Natural killer cell (primary cell): ENCODE measurements around the gene EEF1E1. TPM values are rescaled to one million over a fixed set of nuclear protein-coding genes. Genes with fewer than 3 reads are reported as not detected.

Experiments used
- ATAC-seq, 3 donors: fragments of 150-1000 bp in 2 of 3; fragments of 200-7000 bp in 1 of 3; cut with Tn5 transposase; 1 replicate in 1 of 3; 2 replicates in 2 of 3; pipeline ENCODE4 v1.10.0; 2021; ENCODE audit warnings: mild to moderate bottlenecking in 2 of 3, moderate library complexity in 2 of 3
- DNase-seq, 2 donors: peaks; one replicate each; pipeline versions ENCODE4 v3.0.0 to v3.0.0-alpha.2; 2013 to 2021; ENCODE audit warnings: mixed read lengths in 1 of 2
- H3K27ac ChIP-seq: one replicate; pipeline ENCODE4 v1.5.1; 2013; ENCODE audit warnings: mild to moderate bottlenecking, low read length
- H3K27me3 ChIP-seq: one replicate; pipeline ENCODE4 v1.6.1; 2013; ENCODE audit warnings: low read length; ENCODE audit not compliant: control insufficient read depth, insufficient read depth
- H3K36me3 ChIP-seq: one replicate; pipeline ENCODE4 v1.6.1; 2013; ENCODE audit warnings: low read length; ENCODE audit not compliant: control insufficient read depth, insufficient read depth
- H3K4me1 ChIP-seq: one replicate; pipeline ENCODE4 v1.6.1; 2013; ENCODE audit warnings: low read length; ENCODE audit not compliant: control insufficient read depth, insufficient read depth
- H3K4me3 ChIP-seq: one replicate; pipeline ENCODE4 v1.5.1; 2013; ENCODE audit warnings: low read length
- H3K9me3 ChIP-seq: one replicate; pipeline ENCODE4 v1.6.1; 2013; ENCODE audit warnings: low read length; ENCODE audit not compliant: control insufficient read depth, insufficient read depth
- H3K27ac Mint-ChIP-seq, 2 donors: one replicate each; pipeline ENCODE4 v1.8.0; 2022; ENCODE audit warnings: mild to moderate bottlenecking in 2 of 2, mixed read lengths in 2 of 2, moderate library complexity in 1 of 2
- H3K27me3 Mint-ChIP-seq, 2 donors: one replicate each; pipeline ENCODE4 v1.8.0; 2022; ENCODE audit warnings: low read depth in 2 of 2, mixed read lengths in 2 of 2
- H3K36me3 Mint-ChIP-seq: one replicate; pipeline ENCODE4 v1.8.0; 2022; ENCODE audit warnings: mixed read lengths
- H3K4me1 Mint-ChIP-seq, 2 donors: one replicate each; pipeline ENCODE4 v1.8.0; 2022; ENCODE audit warnings: mixed read lengths in 2 of 2
- H3K4me3 Mint-ChIP-seq: one replicate; pipeline ENCODE4 v1.8.0; 2022; ENCODE audit warnings: mild to moderate bottlenecking, moderate library complexity, mixed read lengths
- H3K9me3 Mint-ChIP-seq, 2 donors: one replicate each; pipeline ENCODE4 v1.8.0; 2022; ENCODE audit warnings: mixed read lengths in 2 of 2
- WGBS: methylation state at CpG from one replicate; pipeline ENCODE4 v1.1.7; 2013; ENCODE audit warnings: missing lambda C conversion rate; ENCODE audit not compliant: insufficient coverage; 5-methylcytosine and 5-hydroxymethylcytosine counted together
- intact Hi-C: fragments of 100-400 bp; cut with micrococcal nuclease; formaldehyde crosslinking; loops from one replicate; pipeline ENCODE4 v1.14.2; 2022
- total RNA-seq, 4 donors: library from RNA; stranded (reverse); fragments of 120-200 nt in 1 of 4; gene quantifications; one replicate each; pipeline versions ENCODE4 v1.2.3 to v1.2.4, GENCODE V29; 2013 to 2022
- TF ChIP-seq, protein P1 (sequence below): fragments of 200-600 bp; IDR thresholded peaks from one replicate; pipeline ENCODE4 v1.8.0; 2022; ENCODE audit warnings: antibody characterized with exemption

Gene EEF1E1
- total RNA-seq, 3 donors from 2014 or later (not counting 1 experiment from before 2014, with no cell fraction given), result 9.6 to 13.8 (median 10.2) TPM

DNA sequence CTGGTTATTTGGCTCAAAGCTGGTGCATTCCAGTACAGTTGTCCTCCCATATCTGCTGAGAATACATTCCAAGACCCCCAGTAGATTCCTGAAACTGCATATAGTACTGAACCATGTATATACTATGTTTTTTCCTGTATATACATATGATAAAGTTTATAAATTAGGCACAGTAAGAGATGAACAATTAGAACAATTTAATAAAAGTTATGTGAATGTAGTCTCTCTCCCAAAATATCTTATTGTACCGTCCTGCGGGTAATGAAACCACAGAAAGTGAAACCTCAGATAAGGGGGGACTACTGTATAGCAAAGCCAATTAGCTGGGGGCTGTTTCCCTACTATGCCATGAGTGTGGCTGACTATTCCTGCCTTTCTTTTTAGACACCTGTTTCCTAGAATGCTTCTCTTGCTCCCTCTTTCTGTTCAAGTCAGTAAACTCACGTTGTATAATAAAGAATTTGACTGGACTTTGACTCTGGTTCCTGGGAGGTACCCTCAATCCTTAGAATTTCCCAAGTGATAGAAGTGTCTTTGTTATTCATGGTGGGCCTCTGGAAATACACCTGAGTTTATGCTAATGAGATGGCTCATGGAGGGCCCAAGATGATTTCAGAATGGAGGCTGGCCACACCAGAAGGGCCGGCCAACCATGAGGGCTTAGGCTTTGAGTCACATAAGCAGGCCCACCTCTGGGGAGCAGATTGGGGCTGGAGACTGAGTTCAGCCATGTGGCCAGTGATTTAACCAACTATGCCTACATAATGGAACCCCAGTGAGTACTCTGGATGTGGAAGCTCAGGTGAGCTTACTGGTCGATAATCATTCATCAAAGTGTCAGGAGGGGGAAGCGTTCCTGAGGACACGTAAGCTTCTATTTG, 37.5 kb downstream of the EEF1E1 start:
- peak overlapping the region; percentile 92 to 98 for H3K27ac Mint-ChIP-seq
- Histone ChIP-seq H3K9me3 (no peaks in the 10 kb centered on the region), H3K4me3 (peak overlapping the region; percentile 81), H3K36me3 (peaks cover 11% of the 10 kb centered on the region), H3K27me3 (no peaks in the 10 kb centered on the region), H3K27ac (peak overlapping the region; percentile 88), H3K4me1 (peaks cover 7% of the 10 kb centered on the region)
- no peaks in the 10 kb centered on the region for H3K36me3 Mint-ChIP-seq
- TF ChIP-seq, protein P1, sequence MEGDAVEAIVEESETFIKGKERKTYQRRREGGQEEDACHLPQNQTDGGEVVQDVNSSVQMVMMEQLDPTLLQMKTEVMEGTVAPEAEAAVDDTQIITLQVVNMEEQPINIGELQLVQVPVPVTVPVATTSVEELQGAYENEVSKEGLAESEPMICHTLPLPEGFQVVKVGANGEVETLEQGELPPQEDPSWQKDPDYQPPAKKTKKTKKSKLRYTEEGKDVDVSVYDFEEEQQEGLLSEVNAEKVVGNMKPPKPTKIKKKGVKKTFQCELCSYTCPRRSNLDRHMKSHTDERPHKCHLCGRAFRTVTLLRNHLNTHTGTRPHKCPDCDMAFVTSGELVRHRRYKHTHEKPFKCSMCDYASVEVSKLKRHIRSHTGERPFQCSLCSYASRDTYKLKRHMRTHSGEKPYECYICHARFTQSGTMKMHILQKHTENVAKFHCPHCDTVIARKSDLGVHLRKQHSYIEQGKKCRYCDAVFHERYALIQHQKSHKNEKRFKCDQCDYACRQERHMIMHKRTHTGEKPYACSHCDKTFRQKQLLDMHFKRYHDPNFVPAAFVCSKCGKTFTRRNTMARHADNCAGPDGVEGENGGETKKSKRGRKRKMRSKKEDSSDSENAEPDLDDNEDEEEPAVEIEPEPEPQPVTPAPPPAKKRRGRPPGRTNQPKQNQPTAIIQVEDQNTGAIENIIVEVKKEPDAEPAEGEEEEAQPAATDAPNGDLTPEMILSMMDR, result no peak
- peaks cover 7 to 25% of the 10 kb centered on the region in 2 donors for H3K4me1 Mint-ChIP-seq
- no peak for DNase-seq
- WGBS, result 66% methylated on average over 5 of the region's 7 CpGs
- ATAC-seq, result no peak
- intact Hi-C loops, result loop anchor here (1.0 to 5.0 kb wide), 3 partner anchors 37 to 752 kb away; partner anchors contain the start of genes CAGE1, EEF1E1, RIOK1 and SSR1
- H3K27me3 Mint-ChIP-seq, result peaks cover 3 to 7% of the 10 kb centered on the region in 2 donors
- peak overlapping the region; percentile 95 for H3K4me3 Mint-ChIP-seq
- no peaks in the 10 kb centered on the region for H3K9me3 Mint-ChIP-seq

DNA sequence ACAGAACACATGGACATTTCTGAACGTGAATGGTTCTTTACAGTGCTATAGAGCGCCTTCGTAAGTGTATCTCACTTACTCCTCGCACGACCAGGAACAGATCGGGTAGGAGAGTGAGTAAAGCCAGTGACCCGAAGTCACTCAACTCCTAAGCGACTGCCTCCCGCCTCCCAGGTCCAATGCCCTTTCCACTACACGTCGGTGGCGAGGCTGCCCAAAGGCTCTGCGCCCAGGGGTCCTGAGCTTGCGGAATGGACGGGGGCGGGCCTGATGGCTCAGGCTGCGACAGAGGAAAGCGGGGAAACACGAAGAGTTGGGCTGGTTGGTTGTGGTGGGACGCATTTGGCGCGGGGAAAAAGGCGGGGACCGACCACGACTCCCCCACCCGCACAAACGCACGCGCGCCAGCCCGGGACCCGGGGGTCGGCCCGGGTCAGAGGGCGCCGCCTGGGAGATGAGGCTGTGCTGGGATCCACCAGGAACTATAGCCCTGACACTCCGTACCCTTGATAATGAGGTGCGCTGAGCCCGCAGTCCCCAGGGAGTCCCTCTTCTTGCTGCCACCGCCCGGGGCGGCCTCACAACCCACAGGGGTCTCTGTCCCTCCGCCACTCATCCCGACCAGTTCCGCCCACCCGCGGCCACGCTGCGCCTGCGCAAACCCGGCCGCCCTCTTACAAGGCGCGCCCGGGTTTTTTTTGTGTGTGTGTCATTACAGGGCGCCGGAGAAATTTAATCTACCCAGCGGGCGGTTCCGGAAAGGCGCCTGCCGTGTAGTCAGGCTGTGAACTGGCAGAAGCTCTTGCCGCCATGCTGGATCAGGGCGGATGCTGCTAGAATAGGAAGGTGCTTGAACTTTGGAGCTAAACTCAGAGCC, 38.3 kb downstream of the EEF1E1 start, which contains the start of gene BLOC1S5:
Gene BLOC1S5 (minus strand): TSS at position 629 of the 877 bp plus-strand sequence. CDS start 13 bp downstream, at position 616.
- Histone ChIP-seq H3K4me3 (peak within 1 kb of the TSS; percentile 81), H3K4me1 (peaks cover 7% of the 10 kb centered on the region), H3K27ac (peak within 1 kb of the TSS; percentile 88), H3K36me3 (peaks cover 12% of the 10 kb centered on the region), H3K27me3 (no peaks in the 10 kb centered on the region), H3K9me3 (no peaks in the 10 kb centered on the region)
- Mint-ChIP-seq H3K9me3 (no peaks in the 10 kb centered on the region), H3K4me1 (peaks cover 7 to 25% of the 10 kb centered on the region in 2 donors), H3K4me3 (peak within 1 kb of the TSS; percentile 95), H3K27me3 (peaks cover 3 to 6% of the 10 kb centered on the region in 2 donors), H3K27ac (peak within 1 kb of the TSS; percentile 92 to 98), H3K36me3 (no peaks in the 10 kb centered on the region)
- WGBS, result under 1% methylated on average over 64 of the region's 64 CpGs
- DNase-seq (peak; percentile 95 to 97), ATAC-seq (peak; percentile 93 to 98 (median 94))
- intact Hi-C loops, result loop anchor here (1.0 to 5.0 kb wide), 3 partner anchors 38 to 751 kb away; partner anchors contain the start of genes CAGE1, EEF1E1, RIOK1 and SSR1
- TF ChIP-seq, protein P1, result no peak

DNA sequence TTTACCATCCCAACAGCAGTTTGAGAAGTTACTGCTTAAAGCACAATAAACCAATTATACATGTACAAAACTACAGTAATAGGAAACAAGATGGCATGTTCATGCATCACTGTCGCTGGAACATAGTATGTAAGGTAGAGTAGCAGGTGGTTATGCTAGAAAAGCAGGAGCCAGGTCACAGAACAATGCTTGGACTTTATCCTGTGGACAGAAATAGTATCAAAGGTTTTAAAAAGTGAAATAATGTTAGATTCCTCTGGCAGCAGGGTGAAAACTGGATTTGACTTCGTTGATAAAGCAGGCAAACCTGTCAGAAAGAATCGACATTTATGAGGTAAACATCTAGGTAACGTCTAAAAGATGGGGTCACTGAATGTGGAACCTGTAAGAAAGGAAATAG, 40.6 kb downstream of the EEF1E1 start:
- peaks cover 24% of the 10 kb centered on the region for H3K36me3 ChIP-seq
- H3K9me3 ChIP-seq, result no peaks in the 10 kb centered on the region
- Mint-ChIP-seq H3K9me3 (no peaks in the 10 kb centered on the region), H3K27ac (peak overlapping the region in 1 of 2 donors; percentile 92), H3K4me3 (no peak overlapping the region), H3K4me1 (peaks cover 7 to 36% of the 10 kb centered on the region in 2 donors), H3K27me3 (no peaks in the 10 kb centered on the region), H3K36me3 (no peaks in the 10 kb centered on the region)
- WGBS, result 97% methylated on average over 4 of the region's 4 CpGs
- no peak for DNase-seq
- TF ChIP-seq, protein P1, result no peak
- no peak overlapping the region for H3K27ac ChIP-seq
- ATAC-seq, result no peak
- intact Hi-C loops, result loop anchor here (5.0 kb wide), 1 partner anchor 674 kb away; the partner anchor contains the start of genes CAGE1 and RIOK1
- no peaks in the 10 kb centered on the region for H3K27me3 ChIP-seq
- no peak overlapping the region for H3K4me3 ChIP-seq
- H3K4me1 ChIP-seq, result peaks cover 7% of the 10 kb centered on the region
